ENCODE results near the gene NXPE3. TPM values are rescaled to one million over a fixed set of nuclear protein-coding genes. Genes with fewer than 3 reads are reported as not detected.
A peak's percentile ranks its signal among the peaks of the same experiment; 100 is the strongest.

Gene NXPE3
- total and polyA plus RNA-seq, 3 donors from 2014 or later: 11.7 to 17.0 (median 14.6) TPM

DNA sequence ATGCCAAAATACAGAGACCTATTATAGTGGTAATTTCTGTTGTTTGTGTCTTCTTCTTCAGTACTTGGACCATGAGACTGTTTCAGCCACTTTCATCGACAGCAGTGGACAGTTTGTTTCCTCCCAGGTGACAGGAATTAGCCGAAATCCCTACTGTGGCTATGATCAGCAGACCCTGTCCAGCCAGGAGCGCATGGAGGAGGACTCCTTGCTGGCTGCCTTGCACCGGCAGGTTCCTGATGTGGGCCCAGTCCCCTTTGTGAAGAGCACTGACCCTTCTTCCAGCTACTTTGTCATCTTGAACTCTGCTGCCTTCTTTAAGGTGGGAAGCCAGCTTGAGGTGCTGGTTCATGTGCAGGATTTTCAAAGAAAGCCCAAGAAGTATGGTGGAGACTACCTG lies 22.2 kb downstream of the NXPE3 start:
- Histone ChIP-seq H3K36me3 (ENCODE audit: low read depth, missing control alignments) (no peaks in the 10 kb centered on the region), H3K4me3 (no peak overlapping the region), H3K4me1 (no peaks in the 10 kb centered on the region), H3K9me3 (no peaks in the 10 kb centered on the region), H3K27ac (no peak overlapping the region), H3K27me3 (no peaks in the 10 kb centered on the region)
- WGBS, 2 donors: 92 to 93% methylated on average over 4 of the region's 4 CpGs
- no peak for TF ChIP-seq POLR2A (IDR thresholded peaks at IDR 0.05)
- TF ChIP-seq, protein P1, sequence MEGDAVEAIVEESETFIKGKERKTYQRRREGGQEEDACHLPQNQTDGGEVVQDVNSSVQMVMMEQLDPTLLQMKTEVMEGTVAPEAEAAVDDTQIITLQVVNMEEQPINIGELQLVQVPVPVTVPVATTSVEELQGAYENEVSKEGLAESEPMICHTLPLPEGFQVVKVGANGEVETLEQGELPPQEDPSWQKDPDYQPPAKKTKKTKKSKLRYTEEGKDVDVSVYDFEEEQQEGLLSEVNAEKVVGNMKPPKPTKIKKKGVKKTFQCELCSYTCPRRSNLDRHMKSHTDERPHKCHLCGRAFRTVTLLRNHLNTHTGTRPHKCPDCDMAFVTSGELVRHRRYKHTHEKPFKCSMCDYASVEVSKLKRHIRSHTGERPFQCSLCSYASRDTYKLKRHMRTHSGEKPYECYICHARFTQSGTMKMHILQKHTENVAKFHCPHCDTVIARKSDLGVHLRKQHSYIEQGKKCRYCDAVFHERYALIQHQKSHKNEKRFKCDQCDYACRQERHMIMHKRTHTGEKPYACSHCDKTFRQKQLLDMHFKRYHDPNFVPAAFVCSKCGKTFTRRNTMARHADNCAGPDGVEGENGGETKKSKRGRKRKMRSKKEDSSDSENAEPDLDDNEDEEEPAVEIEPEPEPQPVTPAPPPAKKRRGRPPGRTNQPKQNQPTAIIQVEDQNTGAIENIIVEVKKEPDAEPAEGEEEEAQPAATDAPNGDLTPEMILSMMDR (IDR thresholded peaks at IDR 0.05): no peak
- DNase-seq: no peak
- intact Hi-C loops (cut with DNase I; ENCODE audit: low total_unique reads): no loop called here

DNA sequence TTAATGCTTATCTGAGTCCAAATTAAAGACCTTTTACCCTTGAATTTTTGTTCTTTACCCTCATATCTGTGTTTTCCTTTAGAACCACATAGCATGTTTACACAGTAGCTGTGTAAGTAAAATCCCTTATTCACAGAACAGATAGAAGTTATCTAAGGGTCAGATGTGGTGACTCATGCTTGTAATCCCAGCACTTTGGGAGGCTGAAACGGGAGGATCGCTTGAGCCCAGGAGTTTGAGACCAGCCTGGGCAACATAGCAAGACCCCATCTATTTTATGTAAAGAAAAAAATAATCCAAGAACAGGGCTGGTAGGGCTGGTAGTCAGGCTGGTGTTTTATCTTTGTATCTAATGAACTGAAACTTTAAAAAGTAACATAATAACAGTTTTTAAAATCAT lies 23.2 kb downstream of the NXPE3 start:
- no peaks in the 10 kb centered on the region for H3K36me3 ChIP-seq (ENCODE audit: low read depth, missing control alignments)
- no peak for DNase-seq
- no peaks in the 10 kb centered on the region for H3K27me3 ChIP-seq
- TF ChIP-seq POLR2A (IDR thresholded peaks at IDR 0.05): no peak
- TF ChIP-seq, protein P1 (IDR thresholded peaks at IDR 0.05): no peak
- intact Hi-C loops (cut with DNase I; ENCODE audit: low total_unique reads): no loop called here
- no peaks in the 10 kb centered on the region for H3K4me1 ChIP-seq
- H3K4me3 ChIP-seq: no peak overlapping the region
- WGBS, 2 donors: 92 to 95% methylated on average over 2 of the region's 2 CpGs
- H3K9me3 ChIP-seq: no peaks in the 10 kb centered on the region
- H3K27ac ChIP-seq: no peak overlapping the region

DNA sequence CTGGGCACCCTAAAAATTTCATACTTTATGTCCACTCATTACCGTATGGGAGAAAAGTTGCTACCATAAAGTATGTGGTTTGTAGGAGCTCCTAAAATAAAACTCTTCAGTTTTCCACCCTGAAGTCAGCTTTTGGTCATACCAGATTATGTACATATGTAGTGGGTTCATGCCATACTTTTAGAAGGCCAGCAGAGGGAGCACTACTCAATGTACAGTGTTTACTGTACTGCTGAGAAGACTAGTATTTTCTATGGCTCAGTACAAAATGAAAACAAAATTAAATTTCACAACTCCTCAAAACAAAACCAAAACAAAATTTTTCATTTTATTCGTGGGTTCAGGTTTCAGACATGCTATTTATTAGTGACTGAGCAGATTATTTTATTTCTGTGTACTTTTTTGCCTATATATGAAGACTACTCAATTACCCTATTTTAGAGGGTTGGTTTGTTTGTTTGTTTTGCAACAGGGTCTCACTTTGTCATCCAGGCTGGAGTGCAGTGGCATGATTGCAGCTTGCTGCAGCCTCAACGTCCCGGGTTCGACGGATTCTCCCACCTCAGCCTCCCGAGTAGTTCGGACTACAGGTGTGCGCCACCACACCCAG lies 24.3 kb downstream of the NXPE3 start:
- Histone ChIP-seq H3K4me1 (no peaks in the 10 kb centered on the region), H3K36me3 (ENCODE audit: low read depth, missing control alignments) (no peaks in the 10 kb centered on the region), H3K4me3 (no peak overlapping the region), H3K27ac (no peak overlapping the region), H3K27me3 (no peaks in the 10 kb centered on the region), H3K9me3 (no peaks in the 10 kb centered on the region)
- TF ChIP-seq POLR2A (IDR thresholded peaks at IDR 0.05): no peak
- TF ChIP-seq, protein P1 (IDR thresholded peaks at IDR 0.05): peak; percentile 69 to 82 (median 71)
- WGBS, 2 donors: 80 to 83% methylated on average over 9 of the region's 9 CpGs
- intact Hi-C loops (cut with DNase I; ENCODE audit: low total_unique reads): no loop called here
- DNase-seq: peak; percentile 67

DNA sequence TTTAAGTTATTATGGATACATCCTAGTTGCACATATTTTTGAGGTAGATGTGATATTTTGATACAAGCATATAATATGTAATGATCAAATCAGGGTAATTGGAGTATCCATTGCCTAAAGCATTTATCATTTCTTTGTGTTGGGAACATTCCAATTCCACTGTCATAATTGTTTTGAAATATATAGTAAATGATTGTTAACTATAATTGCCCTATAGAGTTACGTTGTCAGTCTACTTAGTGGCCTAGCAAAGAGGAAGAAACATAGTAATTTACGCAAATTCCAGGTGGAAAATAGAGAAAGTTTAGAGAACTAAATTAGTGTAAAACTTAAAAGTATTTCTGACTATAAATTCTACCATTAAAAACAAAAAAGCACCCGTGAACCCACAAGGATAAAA lies 24.9 kb downstream of the NXPE3 start:
- intact Hi-C loops (cut with DNase I; ENCODE audit: low total_unique reads): no loop called here
- WGBS, 2 donors: 88 to 97% methylated on average over 3 of the region's 3 CpGs
- no peak overlapping the region for H3K4me3 ChIP-seq
- no peak for DNase-seq
- no peaks in the 10 kb centered on the region for H3K4me1 ChIP-seq
- no peaks in the 10 kb centered on the region for H3K27me3 ChIP-seq
- H3K9me3 ChIP-seq: no peaks in the 10 kb centered on the region
- H3K36me3 ChIP-seq (ENCODE audit: low read depth, missing control alignments): no peaks in the 10 kb centered on the region
- TF ChIP-seq, protein P1 (IDR thresholded peaks at IDR 0.05): no peak
- TF ChIP-seq POLR2A (IDR thresholded peaks at IDR 0.05): no peak
- no peak overlapping the region for H3K27ac ChIP-seq

DNA sequence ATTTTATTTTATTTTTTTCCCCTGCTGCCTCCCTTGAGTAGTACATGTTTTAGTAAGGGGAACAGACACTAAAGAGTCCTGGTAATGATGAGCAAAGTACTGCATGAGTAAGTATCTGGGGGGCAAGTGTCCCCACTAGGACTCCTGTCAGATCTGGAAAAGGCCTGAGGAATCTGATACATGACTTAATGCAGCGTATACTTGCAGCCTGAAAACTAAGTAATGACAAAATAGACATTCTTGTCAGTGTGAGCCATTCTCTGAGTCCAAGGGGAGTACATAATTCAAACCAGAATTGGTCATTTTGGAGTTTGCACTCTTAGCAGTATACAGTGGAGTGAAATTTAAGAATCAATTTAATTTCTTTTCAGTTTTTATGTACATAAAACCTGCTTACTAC lies 27.5 kb downstream of the NXPE3 start:
- H3K27ac ChIP-seq: no peak overlapping the region
- no peaks in the 10 kb centered on the region for H3K9me3 ChIP-seq
- TF ChIP-seq, protein P1 (IDR thresholded peaks at IDR 0.05): no peak
- TF ChIP-seq POLR2A (IDR thresholded peaks at IDR 0.05): no peak
- H3K27me3 ChIP-seq: no peaks in the 10 kb centered on the region
- H3K4me1 ChIP-seq: no peaks in the 10 kb centered on the region
- DNase-seq: no peak
- 96% methylated on average over 1 of the region's 1 CpG for WGBS, 2 donors
- H3K4me3 ChIP-seq: no peak overlapping the region
- intact Hi-C loops (cut with DNase I; ENCODE audit: low total_unique reads): no loop called here
- H3K36me3 ChIP-seq (ENCODE audit: low read depth, missing control alignments): no peaks in the 10 kb centered on the region

Measured in testis (tissue), 3 donors.